ENCODE data around the gene TBC1D22A.

Gene TBC1D22A

DNA sequence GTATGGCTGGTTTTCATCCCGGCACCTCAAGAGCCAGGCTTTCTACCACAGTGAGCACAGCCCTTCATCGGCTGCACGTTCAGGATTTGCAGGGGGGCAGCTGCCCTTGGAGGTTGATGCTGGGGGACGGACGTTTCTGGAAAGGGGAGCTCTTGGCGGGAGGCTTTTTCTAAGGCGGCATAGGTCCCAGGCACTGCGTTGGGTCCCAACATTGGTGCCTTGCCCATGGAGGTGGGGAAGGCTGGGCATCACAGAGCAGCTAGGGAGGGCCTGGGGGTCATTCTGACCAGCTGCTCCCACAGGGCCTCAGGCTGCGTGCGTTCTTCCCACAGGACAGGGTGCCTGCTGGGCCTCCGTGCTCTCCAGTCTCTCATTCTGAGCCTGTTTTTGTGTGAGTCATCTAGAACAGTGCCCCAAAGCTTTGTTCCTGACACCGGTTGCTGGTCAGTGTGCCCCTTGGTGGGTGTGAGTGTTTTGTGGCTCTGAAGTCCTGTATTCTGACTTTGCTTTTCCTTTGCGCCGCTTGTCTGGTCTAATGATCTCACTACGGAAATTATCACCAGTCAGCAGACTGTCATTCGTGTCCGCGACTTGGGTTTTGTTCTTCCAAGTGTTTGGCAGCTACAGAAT lies 275.9 kb downstream of the TBC1D22A start:
- no peaks in the 10 kb centered on the region for H3K27me3 ChIP-seq (ENCODE audit: insufficient read depth, low read length)
- H4K20me1 ChIP-seq (ENCODE audit: insufficient read depth, low read length): no peaks in the 10 kb centered on the region
- H3K9me2 ChIP-seq (ENCODE audit: low read depth, low read length): no peaks in the 10 kb centered on the region
- H3K4me1 ChIP-seq (ENCODE audit: insufficient read depth, low read length, severe bottlenecking): no peaks in the 10 kb centered on the region
- no peak overlapping the region for H3K4me3 ChIP-seq (ENCODE audit: low read depth, low read length, poor library complexity, severe bottlenecking)
- no peak overlapping the region for H3K9ac ChIP-seq (ENCODE audit: low read length)
- H3K4me2 ChIP-seq (ENCODE audit: low read length): no peak overlapping the region
- no peak overlapping the region for H3K27ac ChIP-seq (ENCODE audit: low read depth, low read length, poor library complexity, severe bottlenecking)
- no peak for TF ChIP-seq EZH2 (IDR thresholded peaks at IDR 0.05; ENCODE audit: borderline replicate concordance, low read length)
- TF ChIP-seq, protein P1, sequence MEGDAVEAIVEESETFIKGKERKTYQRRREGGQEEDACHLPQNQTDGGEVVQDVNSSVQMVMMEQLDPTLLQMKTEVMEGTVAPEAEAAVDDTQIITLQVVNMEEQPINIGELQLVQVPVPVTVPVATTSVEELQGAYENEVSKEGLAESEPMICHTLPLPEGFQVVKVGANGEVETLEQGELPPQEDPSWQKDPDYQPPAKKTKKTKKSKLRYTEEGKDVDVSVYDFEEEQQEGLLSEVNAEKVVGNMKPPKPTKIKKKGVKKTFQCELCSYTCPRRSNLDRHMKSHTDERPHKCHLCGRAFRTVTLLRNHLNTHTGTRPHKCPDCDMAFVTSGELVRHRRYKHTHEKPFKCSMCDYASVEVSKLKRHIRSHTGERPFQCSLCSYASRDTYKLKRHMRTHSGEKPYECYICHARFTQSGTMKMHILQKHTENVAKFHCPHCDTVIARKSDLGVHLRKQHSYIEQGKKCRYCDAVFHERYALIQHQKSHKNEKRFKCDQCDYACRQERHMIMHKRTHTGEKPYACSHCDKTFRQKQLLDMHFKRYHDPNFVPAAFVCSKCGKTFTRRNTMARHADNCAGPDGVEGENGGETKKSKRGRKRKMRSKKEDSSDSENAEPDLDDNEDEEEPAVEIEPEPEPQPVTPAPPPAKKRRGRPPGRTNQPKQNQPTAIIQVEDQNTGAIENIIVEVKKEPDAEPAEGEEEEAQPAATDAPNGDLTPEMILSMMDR (IDR thresholded peaks at IDR 0.05; ENCODE audit: low read length): no peak
- no peaks in the 10 kb centered on the region for H3F3A ChIP-seq (ENCODE audit: insufficient read depth, low read length)
- no peak overlapping the region for H2AFZ ChIP-seq (ENCODE audit: low read length)
- H3K36me3 ChIP-seq (ENCODE audit: insufficient read depth, low read length): peaks cover 8% of the 10 kb centered on the region; the same call in 1 of the 2 replicates
- H3K79me2 ChIP-seq (ENCODE audit: insufficient read depth, low read length): no peaks in the 10 kb centered on the region
- H3K9me3 ChIP-seq (ENCODE audit: low read length): no peaks in the 10 kb centered on the region

DNA sequence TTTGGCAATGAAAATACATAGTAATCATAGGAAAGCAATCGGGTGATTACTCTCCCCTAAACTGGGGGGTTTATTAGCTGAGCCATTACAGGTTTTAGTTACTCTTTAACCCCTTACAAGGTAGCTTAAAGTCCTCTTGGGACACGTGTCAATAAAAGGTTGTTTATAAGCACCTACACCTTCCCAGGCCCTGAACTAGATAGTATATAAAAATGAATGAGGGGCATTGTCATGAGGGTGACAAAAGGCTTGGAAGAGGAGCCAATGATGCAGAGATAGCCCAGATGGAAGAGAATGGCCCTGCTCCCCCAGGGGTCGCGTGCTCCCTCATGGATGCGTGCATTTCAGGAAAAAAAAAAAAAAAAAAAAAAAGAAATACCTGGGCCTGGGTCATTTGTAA lies 276.9 kb downstream of the TBC1D22A start:
- Histone ChIP-seq H3K27me3 (ENCODE audit: insufficient read depth, low read length) (no peaks in the 10 kb centered on the region), H3K36me3 (ENCODE audit: insufficient read depth, low read length) (peaks cover 8% of the 10 kb centered on the region; the same call in 1 of the 2 replicates), H3K9ac (ENCODE audit: low read length) (no peak overlapping the region), H3K4me3 (ENCODE audit: low read depth, low read length, poor library complexity, severe bottlenecking) (no peak overlapping the region), H2AFZ (ENCODE audit: low read length) (no peak overlapping the region), H3K9me3 (ENCODE audit: low read length) (no peaks in the 10 kb centered on the region), H4K20me1 (ENCODE audit: insufficient read depth, low read length) (no peaks in the 10 kb centered on the region), H3K27ac (ENCODE audit: low read depth, low read length, poor library complexity, severe bottlenecking) (no peak overlapping the region), H3F3A (ENCODE audit: insufficient read depth, low read length) (no peaks in the 10 kb centered on the region), H3K79me2 (ENCODE audit: insufficient read depth, low read length) (no peaks in the 10 kb centered on the region), H3K4me1 (ENCODE audit: insufficient read depth, low read length, severe bottlenecking) (no peaks in the 10 kb centered on the region), H3K4me2 (ENCODE audit: low read length) (no peak overlapping the region), H3K9me2 (ENCODE audit: low read depth, low read length) (no peaks in the 10 kb centered on the region)
- TF ChIP-seq, protein P1 (IDR thresholded peaks at IDR 0.05; ENCODE audit: low read length): no peak
- TF ChIP-seq EZH2 (IDR thresholded peaks at IDR 0.05; ENCODE audit: borderline replicate concordance, low read length): no peak

DNA sequence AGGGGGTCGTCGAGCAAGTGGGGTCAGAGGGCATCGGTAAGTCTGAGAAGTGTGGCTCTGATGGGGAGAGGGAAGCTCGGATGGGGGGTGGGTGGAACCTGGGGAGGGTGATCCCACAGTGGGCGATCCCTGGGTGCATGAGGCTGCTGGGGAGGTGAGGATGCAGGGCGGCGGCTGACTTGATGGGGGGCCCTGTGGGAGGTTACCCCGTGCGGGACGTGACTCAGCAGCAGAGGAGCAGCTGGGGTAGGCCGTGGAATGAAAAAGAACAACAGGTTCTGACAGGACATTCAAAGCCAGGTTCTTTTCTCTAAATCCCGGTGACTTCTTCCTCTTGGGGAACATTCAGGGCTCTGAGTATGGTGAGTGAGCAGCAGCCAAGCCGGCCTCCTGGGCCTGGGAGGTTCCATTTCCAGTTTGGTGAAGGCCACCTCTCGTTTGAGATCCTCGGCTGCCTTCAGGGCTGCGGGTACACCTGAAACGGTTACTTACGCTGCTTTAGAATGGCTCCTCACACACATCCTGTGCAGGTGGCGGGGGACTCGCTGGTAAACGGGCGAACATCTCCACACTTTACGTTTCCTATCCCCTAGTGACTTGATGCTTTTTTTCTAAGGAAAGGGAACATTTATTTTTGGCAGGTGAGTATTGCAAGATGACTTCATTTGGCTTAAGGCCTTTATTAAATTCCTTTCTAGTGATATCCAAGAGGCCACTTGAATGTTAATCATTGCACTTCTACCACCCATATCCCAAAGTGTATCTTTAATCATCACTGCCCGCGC lies 278.2 kb downstream of the TBC1D22A start:
- Histone ChIP-seq H3K27me3 (ENCODE audit: insufficient read depth, low read length) (no peaks in the 10 kb centered on the region), H4K20me1 (ENCODE audit: insufficient read depth, low read length) (no peaks in the 10 kb centered on the region), H3K9me2 (ENCODE audit: low read depth, low read length) (no peaks in the 10 kb centered on the region), H3K4me3 (ENCODE audit: low read depth, low read length, poor library complexity, severe bottlenecking) (no peak overlapping the region), H3K9ac (ENCODE audit: low read length) (no peak overlapping the region), H3K4me2 (ENCODE audit: low read length) (no peak overlapping the region), H3K79me2 (ENCODE audit: insufficient read depth, low read length) (no peaks in the 10 kb centered on the region), H3K4me1 (ENCODE audit: insufficient read depth, low read length, severe bottlenecking) (no peaks in the 10 kb centered on the region), H3K36me3 (ENCODE audit: insufficient read depth, low read length) (peaks cover 8% of the 10 kb centered on the region; the same call in 1 of the 2 replicates), H3F3A (ENCODE audit: insufficient read depth, low read length) (no peaks in the 10 kb centered on the region), H3K27ac (ENCODE audit: low read depth, low read length, poor library complexity, severe bottlenecking) (no peak overlapping the region), H3K9me3 (ENCODE audit: low read length) (no peaks in the 10 kb centered on the region), H2AFZ (ENCODE audit: low read length) (no peak overlapping the region)
- TF ChIP-seq, protein P1 (IDR thresholded peaks at IDR 0.05; ENCODE audit: low read length): no peak
- TF ChIP-seq EZH2 (IDR thresholded peaks at IDR 0.05; ENCODE audit: borderline replicate concordance, low read length): no peak
